ENCODE measurements around the gene OR2A1. TPM values are rescaled to one million over a fixed set of nuclear protein-coding genes. Genes with fewer than 3 reads are reported as not detected.
"Not testable (repeated sequence)": the region's sequence is repeated elsewhere in the genome, so short reads cannot be mapped to it uniquely, and the experiment has no call there.

The OR2A1 gene
- polyA plus RNA-seq, 1 of the 3 experiments (the other 2 are of a cell fraction) = not detected

- H3K9me3 ChIP-seq; H3K79me2 ChIP-seq (ENCODE audit: insufficient read depth); H3K4me3 ChIP-seq (ENCODE audit: low read depth in 2 of 2, low read length in 1 of 2); H3F3A ChIP-seq (replicated peaks; ENCODE audit: insufficient read depth); POLR2A ChIA-PET; CTCF ChIA-PET; H3K9ac ChIP-seq; DNase-seq; H3K4me1 ChIP-seq (ENCODE audit: control insufficient read depth in 1 of 2, insufficient read depth in 2 of 2, low read depth in 1 of 2, low read length in 1 of 2); H3K27me3 ChIP-seq (ENCODE audit: insufficient read depth); H3K27ac ChIP-seq (ENCODE audit: low read depth in 2 of 2, low read length in 1 of 2); H3K9me2 ChIP-seq; H3K4me2 ChIP-seq; H4K20me1 ChIP-seq (ENCODE audit: insufficient read depth); H2AFZ ChIP-seq (ENCODE audit: low read depth); H3K36me3 ChIP-seq (replicated peaks in 1 of 2; ENCODE audit: control insufficient read depth in 1 of 2, insufficient read depth in 2 of 2, low read length in 1 of 2): not testable (repeated sequence)
- WGBS (ENCODE audit: low lambda C conversion rate) = no CpG with 5 or more reads among the region's 3 CpGs
Observed at GRCh38 chr7:144321677-144322206, 9.5 kb downstream of the OR2A1 start.

- H3F3A ChIP-seq (replicated peaks; ENCODE audit: insufficient read depth); H3K36me3 ChIP-seq (replicated peaks in 1 of 2; ENCODE audit: control insufficient read depth in 1 of 2, insufficient read depth in 2 of 2, low read length in 1 of 2); H4K20me1 ChIP-seq (ENCODE audit: insufficient read depth); H3K9me2 ChIP-seq; DNase-seq; H3K4me2 ChIP-seq; H3K4me3 ChIP-seq (ENCODE audit: low read depth in 2 of 2, low read length in 1 of 2); H3K9ac ChIP-seq; H3K27me3 ChIP-seq (ENCODE audit: insufficient read depth); CTCF ChIA-PET; H3K79me2 ChIP-seq (ENCODE audit: insufficient read depth); H2AFZ ChIP-seq (ENCODE audit: low read depth); H3K27ac ChIP-seq (ENCODE audit: low read depth in 2 of 2, low read length in 1 of 2); POLR2A ChIA-PET; H3K4me1 ChIP-seq (ENCODE audit: control insufficient read depth in 1 of 2, insufficient read depth in 2 of 2, low read depth in 1 of 2, low read length in 1 of 2); H3K9me3 ChIP-seq: not testable (repeated sequence)
- WGBS (ENCODE audit: low lambda C conversion rate) = 0% methylated on average over 3 of the region's 4 CpGs
Observed at GRCh38 chr7:144323359-144323758, 11.1 kb downstream of the OR2A1 start.

- H3K36me3 ChIP-seq (replicated peaks in 1 of 2; ENCODE audit: control insufficient read depth in 1 of 2, insufficient read depth in 2 of 2, low read length in 1 of 2); H3K79me2 ChIP-seq (ENCODE audit: insufficient read depth); H3K4me2 ChIP-seq; H2AFZ ChIP-seq (ENCODE audit: low read depth); H3K4me3 ChIP-seq (ENCODE audit: low read depth in 2 of 2, low read length in 1 of 2); DNase-seq; H3K9ac ChIP-seq; H3K9me2 ChIP-seq; H3K27me3 ChIP-seq (ENCODE audit: insufficient read depth); H3K27ac ChIP-seq (ENCODE audit: low read depth in 2 of 2, low read length in 1 of 2); H3F3A ChIP-seq (replicated peaks; ENCODE audit: insufficient read depth); H3K4me1 ChIP-seq (ENCODE audit: control insufficient read depth in 1 of 2, insufficient read depth in 2 of 2, low read depth in 1 of 2, low read length in 1 of 2); H4K20me1 ChIP-seq (ENCODE audit: insufficient read depth); CTCF ChIA-PET; H3K9me3 ChIP-seq; POLR2A ChIA-PET: not testable (repeated sequence)
- 5% methylated on average over 4 of the region's 5 CpGs for WGBS (ENCODE audit: low lambda C conversion rate)
Observed at GRCh38 chr7:144325868-144326267, 13.6 kb downstream of the OR2A1 start.

- H4K20me1 ChIP-seq (ENCODE audit: insufficient read depth); H3K9ac ChIP-seq; H3K79me2 ChIP-seq (ENCODE audit: insufficient read depth); CTCF ChIA-PET; H3K4me1 ChIP-seq (ENCODE audit: control insufficient read depth in 1 of 2, insufficient read depth in 2 of 2, low read depth in 1 of 2, low read length in 1 of 2); H3F3A ChIP-seq (replicated peaks; ENCODE audit: insufficient read depth); H3K9me3 ChIP-seq; H3K4me3 ChIP-seq (ENCODE audit: low read depth in 2 of 2, low read length in 1 of 2); H3K4me2 ChIP-seq; DNase-seq; H3K9me2 ChIP-seq; POLR2A ChIA-PET; H3K27ac ChIP-seq (ENCODE audit: low read depth in 2 of 2, low read length in 1 of 2); H3K27me3 ChIP-seq (ENCODE audit: insufficient read depth); H2AFZ ChIP-seq (ENCODE audit: low read depth); H3K36me3 ChIP-seq (replicated peaks in 1 of 2; ENCODE audit: control insufficient read depth in 1 of 2, insufficient read depth in 2 of 2, low read length in 1 of 2): not testable (repeated sequence)
Observed at GRCh38 chr7:144330044-144330443, 17.8 kb downstream of the OR2A1 start.

GRCh38 chr7:144331221-144331995 lies 19.2 kb downstream of the OR2A1 start:
- CTCF ChIA-PET; H4K20me1 ChIP-seq (ENCODE audit: insufficient read depth); H3F3A ChIP-seq (replicated peaks; ENCODE audit: insufficient read depth); H3K9ac ChIP-seq; H2AFZ ChIP-seq (ENCODE audit: low read depth); H3K27ac ChIP-seq (ENCODE audit: low read depth in 2 of 2, low read length in 1 of 2); DNase-seq; H3K79me2 ChIP-seq (ENCODE audit: insufficient read depth); H3K4me1 ChIP-seq (ENCODE audit: control insufficient read depth in 1 of 2, insufficient read depth in 2 of 2, low read depth in 1 of 2, low read length in 1 of 2); H3K4me3 ChIP-seq (ENCODE audit: low read depth in 2 of 2, low read length in 1 of 2); H3K9me2 ChIP-seq; POLR2A ChIA-PET; H3K36me3 ChIP-seq (replicated peaks in 1 of 2; ENCODE audit: control insufficient read depth in 1 of 2, insufficient read depth in 2 of 2, low read length in 1 of 2); H3K27me3 ChIP-seq (ENCODE audit: insufficient read depth); H3K4me2 ChIP-seq; H3K9me3 ChIP-seq: not testable (repeated sequence)
- 28% methylated on average over 4 of the region's 9 CpGs for WGBS (ENCODE audit: low lambda C conversion rate)

- H3K9me2 ChIP-seq; H4K20me1 ChIP-seq (ENCODE audit: insufficient read depth); H2AFZ ChIP-seq (ENCODE audit: low read depth); CTCF ChIA-PET; H3K9me3 ChIP-seq; H3K4me3 ChIP-seq (ENCODE audit: low read depth in 2 of 2, low read length in 1 of 2); H3K27me3 ChIP-seq (ENCODE audit: insufficient read depth); H3K4me2 ChIP-seq; POLR2A ChIA-PET; H3K27ac ChIP-seq (ENCODE audit: low read depth in 2 of 2, low read length in 1 of 2); H3K4me1 ChIP-seq (ENCODE audit: control insufficient read depth in 1 of 2, insufficient read depth in 2 of 2, low read depth in 1 of 2, low read length in 1 of 2); H3K9ac ChIP-seq; H3K36me3 ChIP-seq (replicated peaks in 1 of 2; ENCODE audit: control insufficient read depth in 1 of 2, insufficient read depth in 2 of 2, low read length in 1 of 2); H3K79me2 ChIP-seq (ENCODE audit: insufficient read depth); H3F3A ChIP-seq (replicated peaks; ENCODE audit: insufficient read depth); DNase-seq: not testable (repeated sequence)
- WGBS (ENCODE audit: low lambda C conversion rate) = 0% methylated on average over 1 of the region's 2 CpGs
Observed at GRCh38 chr7:144331996-144332288, 19.7 kb downstream of the OR2A1 start.

GRCh38 chr7:144348625-144349024 lies 36.4 kb downstream of the OR2A1 start:
- H3K27me3 ChIP-seq (ENCODE audit: insufficient read depth); H3K36me3 ChIP-seq (replicated peaks in 1 of 2; ENCODE audit: control insufficient read depth in 1 of 2, insufficient read depth in 2 of 2, low read length in 1 of 2); H3K27ac ChIP-seq (ENCODE audit: low read depth in 2 of 2, low read length in 1 of 2); H3K79me2 ChIP-seq (ENCODE audit: insufficient read depth); H3F3A ChIP-seq (replicated peaks; ENCODE audit: insufficient read depth); H3K4me3 ChIP-seq (ENCODE audit: low read depth in 2 of 2, low read length in 1 of 2); H3K4me1 ChIP-seq (ENCODE audit: control insufficient read depth in 1 of 2, insufficient read depth in 2 of 2, low read depth in 1 of 2, low read length in 1 of 2); CTCF ChIA-PET; POLR2A ChIA-PET; H2AFZ ChIP-seq (ENCODE audit: low read depth); H3K4me2 ChIP-seq; H3K9ac ChIP-seq; H3K9me2 ChIP-seq; DNase-seq; H3K9me3 ChIP-seq; H4K20me1 ChIP-seq (ENCODE audit: insufficient read depth): not testable (repeated sequence)
- no CpG with 5 or more reads among the region's 1 CpG for WGBS (ENCODE audit: low lambda C conversion rate)
